SU-DHL-6 (cell line): ENCODE measurements around the gene IGF2BP2.

Experiments
- H2AFZ ChIP-seq: fragments of 200-600 bp; sonication (generic); 2 replicates; pipeline ENCODE4 v1.6.1; 2014; ENCODE audit warnings: low read depth, mild to moderate bottlenecking, moderate library complexity, mixed read lengths, antibody characterized with exemption, low read length; ENCODE audit not compliant: severe bottlenecking
- H3F3A ChIP-seq: fragments of 200-600 bp; shearing (Covaris generic); 2 replicates; pipeline ENCODE4 v1.6.0; 2016; ENCODE audit warnings: antibody characterized with exemption, mild to moderate bottlenecking; ENCODE audit not compliant: insufficient read depth
- H3K27ac ChIP-seq: fragments of 200-600 bp; sonication (generic); 2 replicates; pipeline ENCODE4 v1.5.1; 2016; ENCODE audit warnings: low read depth, mild to moderate bottlenecking, low read length, moderate library complexity, mixed read lengths
- H3K27me3 ChIP-seq: fragments of 200-600 bp; sonication (generic), shearing (Covaris generic); 2 replicates; pipeline ENCODE4 v1.6.0; 2014; ENCODE audit warnings: mild to moderate bottlenecking, low read length
- H3K36me3 ChIP-seq: fragments of 200-600 bp; sonication (generic); 2 replicates; pipeline ENCODE4 v1.6.1; 2014; ENCODE audit warnings: mild to moderate bottlenecking, low read length, mixed read lengths
- H3K4me2 ChIP-seq: fragments of 300-600, 200-600 bp; shearing (Covaris generic), sonication (generic); 2 replicates; pipeline ENCODE4 v1.6.0; 2014; ENCODE audit warnings: low read length, low read depth, mild to moderate bottlenecking; ENCODE audit not compliant: poor library complexity, severe bottlenecking
- H3K4me3 ChIP-seq: fragments of 200-600 bp; sonication (generic); 2 replicates; pipeline ENCODE4 v1.5.1; 2014; ENCODE audit warnings: antibody characterized with exemption, low read length, mild to moderate bottlenecking, mixed read lengths; ENCODE audit not compliant: insufficient read depth, poor library complexity, severe bottlenecking
- H3K79me2 ChIP-seq: fragments of 200-600 bp; sonication (generic); 2 replicates; pipeline ENCODE4 v1.6.1; 2014; ENCODE audit warnings: mild to moderate bottlenecking, low read length, moderate library complexity; ENCODE audit not compliant: insufficient read depth
- H3K9ac ChIP-seq: fragments of 200-600 bp; sonication (generic); 2 replicates; pipeline ENCODE4 v1.7.0; 2014; ENCODE audit warnings: mild to moderate bottlenecking, low read length
- H3K9me2 ChIP-seq: fragments of 200-600 bp; sonication (generic); replicated peaks from 2 replicates; pipeline ENCODE4 v1.6.1; 2014; ENCODE audit warnings: low read length; ENCODE audit not compliant: insufficient read depth
- H3K9me3 ChIP-seq: fragments of 200-600 bp; sonication (generic); 2 replicates; pipeline ENCODE4 v1.6.1; 2014; ENCODE audit warnings: low read length, mixed read lengths; ENCODE audit not compliant: insufficient read depth
- H4K20me1 ChIP-seq: fragments of 200-600 bp; sonication (generic); 2 replicates; pipeline ENCODE4 v1.6.1; 2014; ENCODE audit warnings: low read depth, mild to moderate bottlenecking, antibody characterized with exemption, low read length, moderate library complexity, mixed read lengths
- CTCF ChIP-seq: fragments of 200-600 bp; sonication (generic); IDR thresholded peaks from one replicate; pipeline ENCODE4 v1.5.1; 2017; ENCODE audit warnings: antibody characterized with exemption, mild to moderate bottlenecking, low read length, moderate library complexity; ENCODE audit not compliant: insufficient read depth, poor library complexity, severe bottlenecking
- EZH2phosphoT487 ChIP-seq: fragments of 200-600 bp; sonication (generic), shearing (Covaris generic); conservative IDR thresholded peaks from 2 replicates; pipeline ENCODE4 v1.6.1; 2018; ENCODE audit warnings: mild to moderate bottlenecking, antibody characterized with exemption, low read length, moderate library complexity, mixed read lengths

The IGF2BP2 gene

DNA sequence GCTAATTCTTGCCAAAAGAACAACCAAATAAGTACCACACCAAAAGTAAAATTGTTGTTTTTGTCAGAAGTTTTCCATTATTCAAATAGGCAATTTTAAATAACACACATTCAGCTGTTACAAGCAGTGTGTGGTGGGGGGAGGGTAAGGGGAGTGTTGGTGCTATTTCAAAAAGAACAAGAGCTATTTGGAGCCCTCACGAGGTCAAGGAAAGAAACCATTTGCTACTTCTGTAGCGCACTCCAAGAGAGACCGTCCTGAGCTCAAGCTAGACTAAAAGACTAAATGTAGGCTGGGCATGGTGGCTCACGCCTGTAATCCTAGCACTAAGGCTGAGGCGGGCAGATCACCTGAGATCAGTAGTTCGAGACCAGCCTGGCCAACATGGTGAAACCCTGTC lies 21.2 kb upstream of the IGF2BP2 start:
- Histone ChIP-seq H3K27me3 (no peaks in the 10 kb centered on the region), H2AFZ (no peak overlapping the region), H3K36me3 (no peaks in the 10 kb centered on the region), H4K20me1 (no peaks in the 10 kb centered on the region), H3F3A (no peaks in the 10 kb centered on the region), H3K4me2 (no peak overlapping the region), H3K4me3 (no peak overlapping the region), H3K9ac (no peak overlapping the region), H3K9me2 (no peaks in the 10 kb centered on the region), H3K79me2 (no peaks in the 10 kb centered on the region), H3K27ac (no peak overlapping the region), H3K9me3 (no peaks in the 10 kb centered on the region)
- TF ChIP-seq CTCF = no peak
- no peak for TF ChIP-seq EZH2phosphoT487

DNA sequence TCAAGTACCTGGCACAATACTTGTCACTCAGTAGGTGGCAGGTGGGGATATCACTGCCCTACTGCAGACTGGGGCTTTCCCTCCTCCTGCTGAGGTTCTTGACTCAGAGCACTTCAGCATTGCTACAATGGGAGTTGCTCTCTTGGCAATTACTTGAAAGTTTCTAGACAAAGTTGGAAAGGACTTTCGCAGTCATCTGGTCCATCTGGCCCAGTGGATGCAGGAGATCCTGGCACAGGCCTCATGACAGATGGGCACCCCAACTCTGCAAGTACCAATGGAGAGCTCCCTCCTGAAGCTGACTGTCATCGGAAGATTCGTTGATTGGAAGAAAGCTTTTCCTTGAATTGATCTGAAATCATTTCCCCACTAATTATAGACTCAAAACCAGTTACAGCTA lies 19.2 kb upstream of the IGF2BP2 start:
- no peak overlapping the region for H3K4me2 ChIP-seq
- no peak overlapping the region for H3K27ac ChIP-seq
- H3K36me3 ChIP-seq = no peaks in the 10 kb centered on the region
- no peaks in the 10 kb centered on the region for H3K79me2 ChIP-seq
- no peak overlapping the region for H2AFZ ChIP-seq
- no peaks in the 10 kb centered on the region for H3K9me3 ChIP-seq
- H3K9me2 ChIP-seq = no peaks in the 10 kb centered on the region
- no peak for TF ChIP-seq EZH2phosphoT487
- TF ChIP-seq CTCF = no peak
- no peaks in the 10 kb centered on the region for H3F3A ChIP-seq
- no peaks in the 10 kb centered on the region for H4K20me1 ChIP-seq
- H3K9ac ChIP-seq = no peak overlapping the region
- no peaks in the 10 kb centered on the region for H3K27me3 ChIP-seq
- no peak overlapping the region for H3K4me3 ChIP-seq

GRCh38 chr3:185843635-185844034 lies 18.8 kb upstream of the IGF2BP2 start:
- Histone ChIP-seq H3K9me2 (no peaks in the 10 kb centered on the region), H4K20me1 (no peaks in the 10 kb centered on the region), H3K27ac (no peak overlapping the region), H3K79me2 (no peaks in the 10 kb centered on the region), H3K4me2 (no peak overlapping the region), H2AFZ (no peak overlapping the region), H3F3A (no peaks in the 10 kb centered on the region), H3K36me3 (no peaks in the 10 kb centered on the region), H3K9me3 (no peaks in the 10 kb centered on the region), H3K4me3 (no peak overlapping the region), H3K27me3 (no peaks in the 10 kb centered on the region), H3K9ac (no peak overlapping the region)
- TF ChIP-seq CTCF = no peak
- TF ChIP-seq EZH2phosphoT487 = no peak

DNA sequence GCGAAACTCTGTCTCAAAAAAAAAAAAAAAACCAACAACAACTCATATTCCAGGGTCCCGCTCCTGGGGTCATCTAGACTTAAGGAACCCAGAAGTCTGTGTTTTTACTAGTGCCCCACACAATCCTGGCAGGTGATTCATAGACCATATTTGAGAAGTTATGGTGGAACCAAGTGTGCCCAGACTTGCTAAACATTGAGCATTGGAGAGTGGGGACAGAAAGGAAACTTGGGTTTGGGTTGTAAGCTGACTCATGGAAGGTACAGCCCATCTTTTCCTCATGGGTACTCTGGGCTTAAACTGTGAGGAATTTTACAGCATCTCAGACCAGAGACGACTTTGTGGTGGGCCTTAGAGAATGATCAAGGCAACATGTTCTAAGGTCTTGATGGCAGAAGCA lies 18.3 kb upstream of the IGF2BP2 start:
- Histone ChIP-seq H2AFZ (no peak overlapping the region), H4K20me1 (no peaks in the 10 kb centered on the region), H3K27ac (no peak overlapping the region), H3K9ac (no peak overlapping the region), H3K36me3 (no peaks in the 10 kb centered on the region), H3K27me3 (no peaks in the 10 kb centered on the region), H3K79me2 (no peaks in the 10 kb centered on the region), H3K4me3 (no peak overlapping the region), H3K9me3 (no peaks in the 10 kb centered on the region), H3K9me2 (no peaks in the 10 kb centered on the region), H3K4me2 (no peak overlapping the region), H3F3A (no peaks in the 10 kb centered on the region)
- TF ChIP-seq EZH2phosphoT487 (no peak), CTCF (no peak)
